OCI-LY7 (cell line): Measurements from ENCODE around the gene ENOX2. TPM values are rescaled to one million over a fixed set of nuclear protein-coding genes. Genes with fewer than 3 reads are reported as not detected.

Experiments
- BruUV-seq: library from RNA; stranded (reverse); fragments of 400-500 nt; replicated peaks from 2 replicates; lab custom pipeline; 2021; lab: Mats Ljungman, UMichigan
- CTCF ChIA-PET: fragments of 300-600 bp; sonication (Branson Sonifier 250); formaldehyde crosslinking; loops from one replicate; lab custom pipeline; 2022; ENCODE audit warnings: antibody characterized with exemption; ENCODE audit not compliant: unreplicated experiment; lab: Charles Lee
- POLR2A ChIA-PET: fragments of 300-600 bp; sonication (Branson Sonifier 250); formaldehyde crosslinking; loops from one replicate; lab custom pipeline; 2022; ENCODE audit warnings: antibody characterized with exemption; lab: Charles Lee
- DNase-seq: peaks from one replicate; pipeline ENCODE4 v3.0.0-alpha.2; 2015; ENCODE audit warnings: low spot score
- H2AFZ ChIP-seq: fragments of 200-600 bp; sonication (generic), shearing (Covaris generic); 2 replicates; pipeline ENCODE4 v1.6.1; 2014; ENCODE audit warnings: mild to moderate bottlenecking, antibody characterized with exemption, low read length, moderate library complexity
- H3K27ac ChIP-seq: fragments of 200-600 bp; sonication (generic); 2 replicates; pipeline ENCODE4 v1.5.1; 2014; ENCODE audit warnings: mixed run types, low read depth, mild to moderate bottlenecking, moderate library complexity, low read length, inconsistent platforms; ENCODE audit not compliant: poor library complexity, severe bottlenecking
- H3K36me3 ChIP-seq: fragments of 200-600 bp; sonication (generic); 2 replicates; pipeline ENCODE4 v1.6.1; 2014; ENCODE audit warnings: mild to moderate bottlenecking, antibody characterized with exemption, low read length, moderate library complexity, mixed read lengths; ENCODE audit not compliant: insufficient read depth
- H3K4me1 ChIP-seq: fragments of 200-600 bp; sonication (generic); 2 replicates; pipeline ENCODE4 v1.5.1; 2014; ENCODE audit warnings: mild to moderate bottlenecking, low read length; ENCODE audit not compliant: insufficient read depth, poor library complexity, severe bottlenecking
- H3K4me2 ChIP-seq: fragments of 200-600 bp; sonication (generic); 2 replicates; pipeline ENCODE4 v1.6.1; 2014; ENCODE audit warnings: mild to moderate bottlenecking, low read length
- H3K4me3 ChIP-seq: fragments of 200-600 bp; sonication (generic); 2 replicates; pipeline ENCODE4 v1.5.1; 2014; ENCODE audit warnings: mild to moderate bottlenecking, low read depth, low read length; ENCODE audit not compliant: poor library complexity, severe bottlenecking
- H3K79me2 ChIP-seq: fragments of 200-600 bp; sonication (generic); 2 replicates; pipeline ENCODE4 v1.6.1; 2016; ENCODE audit warnings: low read depth, mild to moderate bottlenecking, low read length, moderate library complexity, mixed read lengths; ENCODE audit not compliant: insufficient read depth
- H3K9me2 ChIP-seq: fragments of 200-600 bp; sonication (generic); 2 replicates; pipeline ENCODE4 v1.6.1; 2016; ENCODE audit warnings: mild to moderate bottlenecking, low read length, mixed read lengths; ENCODE audit not compliant: insufficient read depth
- H3K9me3 ChIP-seq: fragments of 200-600 bp; sonication (generic); 2 replicates; pipeline ENCODE4 v1.6.1; 2014; ENCODE audit warnings: mild to moderate bottlenecking, mixed run types, low read length, mixed read lengths
- H4K20me1 ChIP-seq: fragments of 200-600 bp; sonication (generic); 2 replicates; pipeline ENCODE4 v1.6.1; 2014; ENCODE audit warnings: mild to moderate bottlenecking, antibody characterized with exemption, low read length, moderate library complexity, mixed read lengths; ENCODE audit not compliant: insufficient read depth
- EZH2phosphoT487 ChIP-seq: fragments of 200-600 bp; sonication (generic); IDR thresholded peaks from 2 replicates; pipeline ENCODE4 v1.6.1; 2018; ENCODE audit warnings: low read depth, borderline replicate concordance, mild to moderate bottlenecking, mixed run types, antibody characterized with exemption, low read length, moderate library complexity, mixed read lengths
- intact Hi-C: fragments of 100-400 bp; cut with micrococcal nuclease; formaldehyde crosslinking; loops from one replicate; pipeline ENCODE4 v1.10.0; 2022; ENCODE audit not compliant: unreplicated experiment
- total RNA-seq, 2 experiments: library from RNA; depleted of rRNA in 1 of 2; stranded (reverse); fragments of >200 nt in 1 of 2; shearing (Covaris generic) in 1 of 2; gene quantifications; 2 replicates each; pipeline ENCODE4 v1.2.3, GENCODE V29; 2014 to 2022
- TF ChIP-seq, protein P1 (sequence below): fragments of 200-600 bp; sonication (generic); conservative IDR thresholded peaks from 2 replicates; pipeline ENCODE4 v1.5.1; 2014; ENCODE audit warnings: mild to moderate bottlenecking, antibody characterized with exemption, low read length, moderate library complexity, mixed read lengths

The ENOX2 gene
- total RNA-seq, 2 experiments from 2014 or later: 5.0 to 11.9 TPM

DNA sequence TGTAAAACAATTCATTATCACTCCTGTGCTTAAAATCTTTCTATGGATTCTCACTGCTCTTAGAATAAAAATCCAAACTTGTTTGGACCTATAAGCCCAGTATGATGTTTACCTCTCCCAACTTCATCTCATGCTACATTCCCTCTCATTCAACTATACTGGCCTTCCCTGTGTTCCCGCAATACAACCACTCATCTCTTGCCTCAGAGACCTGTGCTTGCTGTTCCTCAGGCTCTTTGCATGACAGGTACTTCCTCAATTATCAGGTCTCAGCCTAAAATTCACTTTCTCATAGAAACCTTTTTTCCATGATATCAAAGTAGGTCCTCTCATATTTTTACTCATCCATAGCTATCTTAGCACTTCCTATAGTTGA is 71.7 kb downstream of the ENOX2 start:
- no peak overlapping the region for H3K4me2 ChIP-seq
- intact Hi-C loops: no loop called here
- H3K36me3 ChIP-seq: no peaks in the 10 kb centered on the region
- H3K4me1 ChIP-seq: peaks cover 38% of the 10 kb centered on the region
- TF ChIP-seq EZH2phosphoT487: no peak
- TF ChIP-seq, protein P1, sequence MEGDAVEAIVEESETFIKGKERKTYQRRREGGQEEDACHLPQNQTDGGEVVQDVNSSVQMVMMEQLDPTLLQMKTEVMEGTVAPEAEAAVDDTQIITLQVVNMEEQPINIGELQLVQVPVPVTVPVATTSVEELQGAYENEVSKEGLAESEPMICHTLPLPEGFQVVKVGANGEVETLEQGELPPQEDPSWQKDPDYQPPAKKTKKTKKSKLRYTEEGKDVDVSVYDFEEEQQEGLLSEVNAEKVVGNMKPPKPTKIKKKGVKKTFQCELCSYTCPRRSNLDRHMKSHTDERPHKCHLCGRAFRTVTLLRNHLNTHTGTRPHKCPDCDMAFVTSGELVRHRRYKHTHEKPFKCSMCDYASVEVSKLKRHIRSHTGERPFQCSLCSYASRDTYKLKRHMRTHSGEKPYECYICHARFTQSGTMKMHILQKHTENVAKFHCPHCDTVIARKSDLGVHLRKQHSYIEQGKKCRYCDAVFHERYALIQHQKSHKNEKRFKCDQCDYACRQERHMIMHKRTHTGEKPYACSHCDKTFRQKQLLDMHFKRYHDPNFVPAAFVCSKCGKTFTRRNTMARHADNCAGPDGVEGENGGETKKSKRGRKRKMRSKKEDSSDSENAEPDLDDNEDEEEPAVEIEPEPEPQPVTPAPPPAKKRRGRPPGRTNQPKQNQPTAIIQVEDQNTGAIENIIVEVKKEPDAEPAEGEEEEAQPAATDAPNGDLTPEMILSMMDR: no peak
- H2AFZ ChIP-seq: no peak overlapping the region
- DNase-seq: no peak
- CTCF ChIA-PET: no interaction called here
- no peaks in the 10 kb centered on the region for H3K9me2 ChIP-seq
- BruUV-seq: no TSS peak
- POLR2A ChIA-PET: no interaction called here
- H3K79me2 ChIP-seq: no peaks in the 10 kb centered on the region
- H4K20me1 ChIP-seq: no peaks in the 10 kb centered on the region
- no peak overlapping the region for H3K27ac ChIP-seq
- H3K4me3 ChIP-seq: no peak overlapping the region
- H3K9me3 ChIP-seq: no peaks in the 10 kb centered on the region

- Histone ChIP-seq H3K79me2 (no peaks in the 10 kb centered on the region), H3K9me3 (no peaks in the 10 kb centered on the region), H3K36me3 (no peaks in the 10 kb centered on the region), H3K9me2 (no peaks in the 10 kb centered on the region), H3K27ac (no peak overlapping the region), H2AFZ (no peak overlapping the region), H3K4me1 (peaks cover 32% of the 10 kb centered on the region), H3K4me3 (no peak overlapping the region), H3K4me2 (no peak overlapping the region), H4K20me1 (no peaks in the 10 kb centered on the region)
- BruUV-seq: no TSS peak
- intact Hi-C loops: no loop called here
- ChIA-PET CTCF (no interaction called here), POLR2A (no interaction called here)
- no peak for DNase-seq
- TF ChIP-seq, protein P1: no peak
- TF ChIP-seq EZH2phosphoT487: no peak
These were observed 72.2 kb downstream of the ENOX2 start for GRCh38 chrX:130830599-130831346.
